Neural progenitor cell (in vitro differentiated cells): ENCODE data around the gene ADAM8. TPM values are rescaled to one million over a fixed set of nuclear protein-coding genes. Genes with fewer than 3 reads are reported as not detected.
A peak's percentile ranks its signal among the peaks of the same experiment; 100 is the strongest.

Source experiments
- DNase-seq: peaks from one replicate; pipeline ENCODE4 v3.0.0-alpha.2; 2016; ENCODE audit warnings: low spot score
- H2AFZ ChIP-seq: fragments of 200-600 bp; sonication (generic); replicated peaks from 2 replicates; pipeline ENCODE4 v1.6.1; 2016; ENCODE audit warnings: antibody characterized with exemption
- H3F3A ChIP-seq: fragments of 200-600 bp; sonication (generic); 2 replicates; pipeline ENCODE4 v1.6.1; 2016; ENCODE audit warnings: antibody characterized with exemption, low read depth
- H3K27ac ChIP-seq: fragments of 200-600 bp; sonication (generic); 2 replicates; pipeline ENCODE4 v1.5.1; 2016; ENCODE audit warnings: mild to moderate bottlenecking
- H3K27me3 ChIP-seq: fragments of 200-600 bp; sonication (generic); 2 replicates; pipeline ENCODE4 v1.6.1; 2016; ENCODE audit warnings: mild to moderate bottlenecking, moderate library complexity
- H3K36me3 ChIP-seq: fragments of 200-600 bp; sonication (generic); 2 replicates; pipeline ENCODE4 v1.5.1; 2016
- H3K4me1 ChIP-seq: fragments of 200-600 bp; sonication (generic); 2 replicates; pipeline ENCODE4 v1.6.1; 2016; ENCODE audit warnings: mixed run types
- H3K4me2 ChIP-seq: fragments of 200-600 bp; sonication (generic); 2 replicates; pipeline ENCODE4 v1.6.1; 2016
- H3K4me3 ChIP-seq: fragments of 200-600 bp; sonication (generic); 2 replicates; pipeline ENCODE4 v1.5.1; 2016
- H3K79me2 ChIP-seq: fragments of 200-600 bp; sonication (generic); 2 replicates; pipeline ENCODE4 v1.6.1; 2016; ENCODE audit warnings: low read depth
- H3K9ac ChIP-seq: fragments of 200-600 bp; sonication (generic); 2 replicates; pipeline ENCODE4 v1.6.1; 2016
- H3K9me3 ChIP-seq: fragments of 200-600 bp; sonication (generic); 2 replicates; pipeline ENCODE4 v1.5.1; 2016; ENCODE audit warnings: low read depth
- H4K20me1 ChIP-seq: fragments of 200-600 bp; sonication (generic); 2 replicates; pipeline ENCODE4 v1.6.1; 2016; ENCODE audit warnings: low read depth
- H3K27ac Mint-ChIP-seq: 3 replicates; pipeline ENCODE4 v1.8.0; 2021; ENCODE audit warnings: mixed read lengths
- H3K27me3 Mint-ChIP-seq: 2 replicates; pipeline ENCODE4 v1.8.0; 2022; ENCODE audit warnings: low read depth, mild to moderate bottlenecking, inconsistent platforms, moderate library complexity, mixed read lengths; ENCODE audit not compliant: insufficient read depth
- H3K36me3 Mint-ChIP-seq: 3 replicates; pipeline ENCODE4 v1.8.0; 2021; ENCODE audit warnings: mixed read lengths
- H3K4me1 Mint-ChIP-seq: 3 replicates; pipeline ENCODE4 v1.8.0; 2021; ENCODE audit warnings: mixed read lengths
- H3K4me3 Mint-ChIP-seq: 3 replicates; pipeline ENCODE4 v1.8.0; 2021; ENCODE audit warnings: mild to moderate bottlenecking, moderate library complexity, mixed read lengths
- H3K9me3 Mint-ChIP-seq: 3 replicates; pipeline ENCODE4 v1.8.0; 2020; ENCODE audit warnings: mixed read lengths
- CTCF ChIP-seq: fragments of 200-600 bp; sonication (generic); IDR thresholded peaks from 2 replicates; pipeline ENCODE4 v1.5.1; 2017; ENCODE audit warnings: antibody characterized with exemption, mild to moderate bottlenecking
- EZH2 ChIP-seq: fragments of 200-600 bp; sonication (generic); IDR thresholded peaks from 2 replicates; pipeline ENCODE4 v1.6.1; 2017; ENCODE audit warnings: antibody characterized with exemption, mild to moderate bottlenecking, moderate library complexity
- EZH2phosphoT487 ChIP-seq: fragments of 200-600 bp; sonication (generic); IDR thresholded peaks from 2 replicates; pipeline ENCODE4 v1.6.1; 2017; ENCODE audit warnings: antibody characterized with exemption
- total RNA-seq: library from RNA; depleted of rRNA; stranded (reverse); fragments of >200 nt; gene quantifications from 2 replicates; pipeline ENCODE4 v1.2.3, GENCODE V29; 2015; ENCODE audit warnings: low replicate concordance

ADAM8 gene
- total RNA-seq, 1 donor from 2014 or later, result 3.3 TPM

- DNase-seq, result no peak
- Mint-ChIP-seq H3K27ac (no peak overlapping the region), H3K9me3 (no peaks in the 10 kb centered on the region), H3K4me1 (peaks cover 25% of the 10 kb centered on the region), H3K36me3 (no peaks in the 10 kb centered on the region), H3K4me3 (no peak overlapping the region), H3K27me3 (peaks cover 6% of the 10 kb centered on the region)
- Histone ChIP-seq H3F3A (peaks cover 8% of the 10 kb centered on the region), H2AFZ (no peak overlapping the region), H3K9me3 (no peaks in the 10 kb centered on the region), H3K9ac (no peak overlapping the region), H3K27ac (no peak overlapping the region), H3K27me3 (no peaks in the 10 kb centered on the region), H3K4me3 (no peak overlapping the region), H3K79me2 (no peaks in the 10 kb centered on the region), H3K4me1 (peaks cover 10% of the 10 kb centered on the region), H3K4me2 (no peak overlapping the region), H4K20me1 (no peaks in the 10 kb centered on the region), H3K36me3 (no peaks in the 10 kb centered on the region)
- TF ChIP-seq CTCF (no peak), EZH2phosphoT487 (no peak), EZH2 (no peak)
Measured at GRCh38 chr10:133255323-133255722, 21.3 kb downstream of the ADAM8 start.

- Mint-ChIP-seq H3K27me3 (peaks cover 11% of the 10 kb centered on the region), H3K27ac (peak overlapping the region; percentile 30), H3K4me1 (peaks cover 23% of the 10 kb centered on the region), H3K4me3 (peak overlapping the region; percentile 7), H3K36me3 (no peaks in the 10 kb centered on the region), H3K9me3 (no peaks in the 10 kb centered on the region)
- no peak overlapping the region for H3K27ac ChIP-seq
- no peaks in the 10 kb centered on the region for H3K79me2 ChIP-seq
- no peaks in the 10 kb centered on the region for H3K9me3 ChIP-seq
- H3K36me3 ChIP-seq, result no peaks in the 10 kb centered on the region
- no peak for TF ChIP-seq EZH2phosphoT487
- no peak for TF ChIP-seq EZH2
- no peak for TF ChIP-seq CTCF
- H3K4me1 ChIP-seq, result peaks cover 10% of the 10 kb centered on the region
- peak overlapping the region; percentile 37 for H2AFZ ChIP-seq
- H3F3A ChIP-seq, result peaks cover 8% of the 10 kb centered on the region
- H3K4me2 ChIP-seq, result no peak overlapping the region
- H3K4me3 ChIP-seq, result no peak overlapping the region
- DNase-seq, result no peak
- H3K27me3 ChIP-seq, result no peaks in the 10 kb centered on the region
- no peaks in the 10 kb centered on the region for H4K20me1 ChIP-seq
- no peak overlapping the region for H3K9ac ChIP-seq
Measured at GRCh38 chr10:133254421-133255120, 22.1 kb downstream of the ADAM8 start.

- Histone ChIP-seq H3K36me3 (no peaks in the 10 kb centered on the region), H3K4me2 (no peak overlapping the region), H3K27ac (no peak overlapping the region), H4K20me1 (no peaks in the 10 kb centered on the region), H3K4me3 (no peak overlapping the region), H3K4me1 (peaks cover 10% of the 10 kb centered on the region), H3K79me2 (no peaks in the 10 kb centered on the region), H2AFZ (no peak overlapping the region), H3F3A (peaks cover 8% of the 10 kb centered on the region), H3K9me3 (no peaks in the 10 kb centered on the region), H3K27me3 (no peaks in the 10 kb centered on the region), H3K9ac (no peak overlapping the region)
- H3K36me3 Mint-ChIP-seq, result no peaks in the 10 kb centered on the region
- no peak for TF ChIP-seq EZH2
- no peak for TF ChIP-seq EZH2phosphoT487
- TF ChIP-seq CTCF, result no peak
- DNase-seq, result no peak
- no peak overlapping the region for H3K27ac Mint-ChIP-seq
- H3K27me3 Mint-ChIP-seq, result peaks cover 12% of the 10 kb centered on the region
- peaks cover 21% of the 10 kb centered on the region for H3K4me1 Mint-ChIP-seq
- H3K4me3 Mint-ChIP-seq, result no peak overlapping the region
- H3K9me3 Mint-ChIP-seq, result no peaks in the 10 kb centered on the region
Measured at GRCh38 chr10:133253361-133253955, 23.2 kb downstream of the ADAM8 start.
